Glomerular visceral epithelial cell (primary cell): ENCODE measurements around the gene SLC16A8.
"Not testable (repeated sequence)": the region's sequence is repeated elsewhere in the genome, so short reads cannot be mapped to it uniquely, and the experiment has no call there.

ENCODE experiments used
- DNase-seq: peaks from one replicate; pipeline ENCODE4 v3.0.0-alpha.2; 2016; ENCODE audit errors: extremely low spot score

SLC16A8 gene, protein sequence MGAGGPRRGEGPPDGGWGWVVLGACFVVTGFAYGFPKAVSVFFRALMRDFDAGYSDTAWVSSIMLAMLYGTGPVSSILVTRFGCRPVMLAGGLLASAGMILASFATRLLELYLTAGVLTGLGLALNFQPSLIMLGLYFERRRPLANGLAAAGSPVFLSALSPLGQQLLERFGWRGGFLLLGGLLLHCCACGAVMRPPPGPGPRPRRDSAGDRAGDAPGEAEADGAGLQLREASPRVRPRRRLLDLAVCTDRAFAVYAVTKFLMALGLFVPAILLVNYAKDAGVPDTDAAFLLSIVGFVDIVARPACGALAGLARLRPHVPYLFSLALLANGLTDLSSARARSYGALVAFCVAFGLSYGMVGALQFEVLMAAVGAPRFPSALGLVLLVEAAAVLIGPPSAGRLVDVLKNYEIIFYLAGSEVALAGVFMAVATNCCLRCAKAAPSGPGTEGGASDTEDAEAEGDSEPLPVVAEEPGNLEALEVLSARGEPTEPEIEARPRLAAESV

GRCh38 chr22:38083931-38084631, at the start of gene SLC16A8:
Gene SLC16A8, minus strand, starts transcription at chr22:38084184. Its CDS starts 1,311 bp downstream, at chr22:38082873.
- no peak for DNase-seq

- DNase-seq: no peak
Measured at GRCh38 chr22:38133331-38133730, 49.3 kb upstream of the SLC16A8 start.

GRCh38 chr22:38132794-38133193, 48.8 kb upstream of the SLC16A8 start:
- no peak for DNase-seq

DNA sequence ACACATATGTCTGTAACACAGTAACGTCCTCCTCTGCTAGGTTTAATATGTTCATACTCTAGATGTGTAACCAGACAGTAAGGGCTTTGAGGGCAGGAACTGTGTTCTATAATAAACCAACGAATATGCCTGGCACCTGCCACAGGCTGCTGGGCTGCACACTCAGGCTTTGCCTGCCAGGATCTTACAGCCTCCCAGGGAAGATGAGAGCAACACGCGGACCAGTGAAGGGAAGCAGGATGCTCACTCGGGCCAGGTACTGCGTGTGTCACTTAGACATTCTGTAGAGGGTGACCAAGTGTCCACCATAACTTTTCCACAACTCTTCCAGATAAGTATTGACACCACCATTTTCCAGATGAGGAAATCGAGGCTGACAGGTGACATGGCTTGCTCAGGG, 48.2 kb upstream of the SLC16A8 start:
- DNase-seq: no peak

GRCh38 chr22:38131399-38131798, 47.4 kb upstream of the SLC16A8 start:
- DNase-seq: no peak

- DNase-seq: no peak
Measured at GRCh38 chr22:38129856-38130255, 45.9 kb upstream of the SLC16A8 start.

DNA sequence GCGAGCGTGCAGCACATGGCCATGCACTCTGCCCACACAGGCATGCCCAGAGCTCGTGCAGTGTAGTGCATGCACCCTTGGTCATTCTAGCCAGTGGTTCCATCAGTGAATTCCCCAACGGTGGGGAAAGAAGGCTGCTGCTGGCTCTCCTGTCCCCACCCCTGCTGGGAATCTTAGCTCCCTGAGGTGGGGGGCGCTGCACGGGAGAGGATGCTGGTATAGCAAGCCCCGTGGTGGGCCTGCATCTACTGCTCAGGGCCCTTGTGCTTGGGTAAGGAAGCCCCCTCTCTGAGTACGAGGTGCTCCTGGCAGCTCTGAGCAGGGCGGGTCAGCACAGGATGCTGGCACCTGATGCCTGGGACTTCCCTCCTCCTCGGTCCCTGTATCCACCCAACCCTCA, 45.0 kb upstream of the SLC16A8 start:
- DNase-seq: no peak

GRCh38 chr22:38127869-38128268, 43.9 kb upstream of the SLC16A8 start:
- DNase-seq: no peak

- DNase-seq: no peak
Measured at GRCh38 chr22:38126928-38127668, 43.1 kb upstream of the SLC16A8 start.

GRCh38 chr22:38125751-38126201, 41.8 kb upstream of the SLC16A8 start:
- no peak for DNase-seq

DNA sequence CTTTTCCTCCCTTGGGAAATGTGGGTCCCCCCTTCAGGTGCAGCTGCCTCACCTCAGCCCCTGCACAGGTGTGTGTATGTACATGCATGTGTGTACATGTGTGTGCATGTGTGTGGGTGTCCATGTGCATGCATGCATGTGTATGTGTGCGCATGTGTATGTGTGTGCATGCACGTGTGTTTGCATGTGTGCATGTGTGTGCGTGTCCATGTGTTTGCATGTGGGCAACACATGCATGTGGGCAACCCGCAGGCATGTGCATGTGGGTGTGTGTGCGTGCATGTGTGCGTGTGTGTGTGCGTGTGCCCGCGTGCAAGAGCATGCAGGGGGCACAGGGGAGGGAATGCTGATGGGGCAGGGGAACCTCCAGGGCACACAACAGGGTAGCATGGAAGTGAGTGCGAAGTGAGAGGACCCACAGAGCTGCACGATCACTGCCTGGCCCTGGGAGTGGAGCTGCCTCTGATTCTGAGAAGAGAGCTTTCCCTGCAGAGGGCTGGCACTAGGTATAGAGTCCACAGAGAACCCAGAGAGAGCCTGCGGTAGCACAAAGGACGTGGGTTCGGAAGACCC, 41.1 kb upstream of the SLC16A8 start:
- no peak for DNase-seq

GRCh38 chr22:38124236-38124974, 40.4 kb upstream of the SLC16A8 start:
- no peak for DNase-seq

- no peak for DNase-seq
Measured at GRCh38 chr22:38122616-38123015, 38.6 kb upstream of the SLC16A8 start.

DNA sequence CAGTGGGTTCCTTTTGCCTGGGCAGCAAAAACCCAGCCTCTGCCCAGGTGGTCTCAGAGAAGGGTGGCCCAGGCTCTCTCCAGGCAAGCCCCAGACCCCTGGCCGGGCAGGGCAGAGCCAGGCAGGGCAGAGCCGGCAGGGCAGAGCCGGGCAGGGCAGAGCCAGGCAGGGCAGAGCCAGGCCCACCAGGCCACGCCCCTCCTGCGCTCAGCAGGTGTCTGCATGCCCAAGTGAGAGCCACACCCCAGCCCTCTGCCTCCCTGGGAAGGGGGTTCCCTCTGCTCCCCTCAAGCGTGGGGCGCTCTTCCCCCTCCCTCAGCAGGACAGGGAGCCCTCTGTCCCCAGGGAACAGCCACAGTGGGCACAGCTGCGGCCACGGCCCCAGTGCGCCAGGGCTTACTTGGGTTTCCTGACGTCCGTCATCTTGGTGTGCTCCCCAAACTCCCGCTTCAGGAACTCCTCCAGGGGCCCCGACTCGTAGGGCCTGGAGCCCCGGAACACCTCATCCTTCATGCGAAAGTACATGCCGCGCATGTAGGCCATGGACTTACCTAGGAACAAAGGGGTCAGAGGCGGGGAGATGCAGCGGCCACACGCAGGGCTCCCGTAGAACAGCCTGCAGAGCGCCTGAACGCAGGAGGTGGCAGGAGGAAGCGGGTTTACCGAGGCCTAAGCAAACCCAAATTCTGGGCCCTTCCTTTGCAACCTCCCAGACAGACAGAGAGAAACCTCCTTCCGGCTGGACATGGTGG, 36.6 kb upstream of the SLC16A8 start:
- no peak for DNase-seq

DNA sequence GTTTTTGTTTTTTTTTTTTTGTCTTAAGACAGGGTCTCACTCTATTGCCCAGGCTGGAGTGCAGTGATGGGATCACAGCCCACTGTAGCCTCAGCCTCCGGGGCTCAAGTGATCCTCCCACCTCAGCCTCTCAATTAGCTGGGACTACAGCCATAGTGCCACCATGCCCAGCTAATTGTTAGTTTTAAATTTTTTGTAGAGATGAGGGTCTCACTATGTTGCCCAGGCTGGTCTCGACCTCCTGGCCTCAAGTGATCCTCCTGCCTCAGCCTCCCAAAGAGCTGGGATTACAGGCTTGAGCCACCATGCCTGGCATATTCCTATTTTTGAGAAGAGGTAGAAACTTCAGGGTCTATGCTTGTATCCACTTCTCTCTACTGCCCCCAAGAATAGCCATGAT, 34.8 kb upstream of the SLC16A8 start:
- DNase-seq: not testable (repeated sequence)

DNA sequence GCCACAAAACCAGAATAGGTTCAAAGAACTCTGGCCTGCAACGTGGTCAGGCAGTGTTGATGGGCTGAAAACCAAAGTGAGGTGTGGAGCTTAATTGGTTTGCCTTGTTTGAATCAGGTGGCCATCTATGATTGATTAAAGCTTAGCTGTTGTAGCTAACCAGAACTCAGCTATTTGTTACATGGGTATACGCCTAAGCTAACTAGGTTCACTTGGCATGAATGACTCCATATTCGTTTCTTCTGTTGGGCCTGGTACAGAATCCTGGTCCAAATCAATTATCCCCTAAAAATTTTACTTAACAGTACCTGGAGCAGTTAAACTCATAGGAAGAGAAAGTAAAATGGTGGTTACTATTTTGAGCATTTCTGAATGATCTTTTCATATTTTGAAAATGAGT, 34.2 kb upstream of the SLC16A8 start:
- no peak for DNase-seq

DNA sequence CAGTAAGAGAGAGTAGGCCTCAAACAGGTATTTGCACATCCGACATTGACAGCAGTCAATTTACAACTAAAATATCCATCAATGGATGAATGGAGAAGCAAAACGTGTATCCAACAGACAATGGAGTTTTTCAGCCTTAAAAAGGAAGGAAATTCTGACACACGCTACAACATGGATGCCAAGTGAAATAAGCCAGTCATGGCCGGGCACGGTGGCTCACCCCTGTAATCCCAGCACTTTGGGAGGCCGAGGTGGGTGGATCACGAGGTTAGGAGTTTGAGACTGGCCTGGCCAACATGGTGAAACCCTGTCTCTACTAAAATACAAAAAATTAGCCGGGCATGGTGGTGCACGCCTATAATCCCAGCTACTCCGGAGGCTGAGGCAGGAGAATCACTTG, 33.6 kb upstream of the SLC16A8 start:
- not testable (repeated sequence) for DNase-seq

- DNase-seq: no peak
Measured at GRCh38 chr22:38115423-38116205, 31.6 kb upstream of the SLC16A8 start.
